GM18909 (cell line): ENCODE data around the gene GCNT3.
"Not testable (repeated sequence)": the region's sequence is repeated elsewhere in the genome, so short reads cannot be mapped to it uniquely, and the experiment has no call there.

Experiments
- ATAC-seq: cut with Tn5 transposase; IDR thresholded peaks from one replicate; pipeline ENCODE4 v1.9.1; 2021; ENCODE audit warnings: mild to moderate bottlenecking; ENCODE audit not compliant: unreplicated experiment, poor library complexity

The GCNT3 gene

GRCh38 chr15:59614153-59614552 lies 2.6 kb downstream of the GCNT3 start:
- no peak for ATAC-seq

GRCh38 chr15:59615661-59616060 lies 4.1 kb downstream of the GCNT3 start:
- ATAC-seq, result no peak

- ATAC-seq, result no peak
These were observed 4.8 kb downstream of the GCNT3 start for GRCh38 chr15:59616379-59616778.

- ATAC-seq, result no peak
These were observed 6.8 kb downstream of the GCNT3 start for GRCh38 chr15:59618406-59618805.

- ATAC-seq, result no peak
These were observed 10.7 kb downstream of the GCNT3 start for GRCh38 chr15:59622289-59622688.

- ATAC-seq, result no peak
These were observed 21.1 kb downstream of the GCNT3 start for GRCh38 chr15:59632714-59633113.

GRCh38 chr15:59636184-59636583 lies 24.6 kb downstream of the GCNT3 start:
- ATAC-seq, result no peak

GRCh38 chr15:59637507-59637906 lies 25.9 kb downstream of the GCNT3 start:
- ATAC-seq, result not testable (repeated sequence)

GRCh38 chr15:59642351-59642750 lies 30.8 kb downstream of the GCNT3 start:
- ATAC-seq, result no peak

- ATAC-seq, result no peak
These were observed 33.2 kb downstream of the GCNT3 start for GRCh38 chr15:59644756-59645155.

GRCh38 chr15:59645812-59646211 lies 34.2 kb downstream of the GCNT3 start:
- ATAC-seq, result not testable (repeated sequence)

GRCh38 chr15:59646277-59646676 lies 34.7 kb downstream of the GCNT3 start:
- ATAC-seq, result no peak

GRCh38 chr15:59647085-59647484 lies 35.5 kb downstream of the GCNT3 start:
- ATAC-seq, result no peak

GRCh38 chr15:59649603-59650002 lies 38.0 kb downstream of the GCNT3 start:
- no peak for ATAC-seq

- no peak for ATAC-seq
These were observed 42.5 kb downstream of the GCNT3 start for GRCh38 chr15:59654046-59654445.

- ATAC-seq, result peak; percentile 99
These were observed 45.5 kb downstream of the GCNT3 start, which contains the start of gene GTF2A2 for GRCh38 chr15:59656897-59657634. Gene GTF2A2 (minus strand): TSS chr15:59657515. CDS start chr15:59652277, 5,238 bp downstream.

GRCh38 chr15:59657635-59658125 lies 46.1 kb downstream of the GCNT3 start:
- no peak for ATAC-seq

- ATAC-seq, result no peak
These were observed 47.8 kb downstream of the GCNT3 start for GRCh38 chr15:59659366-59659765.

GRCh38 chr15:59662260-59662659 lies 50.7 kb downstream of the GCNT3 start:
- ATAC-seq, result no peak

- no peak for ATAC-seq
These were observed 57.0 kb downstream of the GCNT3 start for GRCh38 chr15:59668556-59668955.
